WTC11 (cell line): ENCODE measurements around the gene CNTNAP2.

Experiments used
- ESRRA ChIP-seq: sonication (generic); formaldehyde crosslinking; IDR thresholded peaks from 2 replicates; pipeline ENCODE4 v1.8.1; 2022; ENCODE audit warnings: mild to moderate bottlenecking, missing genetic modification reagents, borderline replicate concordance
- NR1H2 ChIP-seq: sonication (generic); formaldehyde crosslinking; IDR thresholded peaks from 2 replicates; pipeline ENCODE4 v1.9.0; 2021; ENCODE audit warnings: mild to moderate bottlenecking, moderate library complexity, missing genetic modification reagents
- PRDM15 ChIP-seq: sonication (generic); formaldehyde crosslinking; IDR thresholded peaks from 2 replicates; pipeline ENCODE4 v1.8.0; 2022; ENCODE audit warnings: missing genetic modification reagents
- SP1 ChIP-seq: sonication (generic); formaldehyde crosslinking; conservative IDR thresholded peaks from 2 replicates; pipeline ENCODE4 v1.8.1; 2022; ENCODE audit warnings: missing genetic modification reagents
- TF ChIP-seq, protein P1 (sequence below): fragments of 200-600 bp; IDR thresholded peaks from 2 replicates; pipeline ENCODE4 v1.8.0; 2022; ENCODE audit warnings: antibody characterized with exemption

- TF ChIP-seq, protein P1, sequence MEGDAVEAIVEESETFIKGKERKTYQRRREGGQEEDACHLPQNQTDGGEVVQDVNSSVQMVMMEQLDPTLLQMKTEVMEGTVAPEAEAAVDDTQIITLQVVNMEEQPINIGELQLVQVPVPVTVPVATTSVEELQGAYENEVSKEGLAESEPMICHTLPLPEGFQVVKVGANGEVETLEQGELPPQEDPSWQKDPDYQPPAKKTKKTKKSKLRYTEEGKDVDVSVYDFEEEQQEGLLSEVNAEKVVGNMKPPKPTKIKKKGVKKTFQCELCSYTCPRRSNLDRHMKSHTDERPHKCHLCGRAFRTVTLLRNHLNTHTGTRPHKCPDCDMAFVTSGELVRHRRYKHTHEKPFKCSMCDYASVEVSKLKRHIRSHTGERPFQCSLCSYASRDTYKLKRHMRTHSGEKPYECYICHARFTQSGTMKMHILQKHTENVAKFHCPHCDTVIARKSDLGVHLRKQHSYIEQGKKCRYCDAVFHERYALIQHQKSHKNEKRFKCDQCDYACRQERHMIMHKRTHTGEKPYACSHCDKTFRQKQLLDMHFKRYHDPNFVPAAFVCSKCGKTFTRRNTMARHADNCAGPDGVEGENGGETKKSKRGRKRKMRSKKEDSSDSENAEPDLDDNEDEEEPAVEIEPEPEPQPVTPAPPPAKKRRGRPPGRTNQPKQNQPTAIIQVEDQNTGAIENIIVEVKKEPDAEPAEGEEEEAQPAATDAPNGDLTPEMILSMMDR, result no peak
- TF ChIP-seq SP1 (CRISPR knock-in tag) (no peak), NR1H2 (CRISPR knock-in tag) (no peak), PRDM15 (CRISPR knock-in tag) (no peak), ESRRA (CRISPR knock-in tag) (no peak)
Observed at GRCh38 chr7:148148456-148148855, 2031.9 kb downstream of the CNTNAP2 start.
